ENCODE data around the gene NELFB. TPM values are rescaled to one million over a fixed set of nuclear protein-coding genes. Genes with fewer than 3 reads are reported as not detected.

The NELFB gene
- total and polyA plus RNA-seq, 9 of the 15 experiments (the other 6 are each of a cell fraction or from before 2014, with no cell fraction given): 0.24 to 84.0 (median 29.7) TPM

DNA sequence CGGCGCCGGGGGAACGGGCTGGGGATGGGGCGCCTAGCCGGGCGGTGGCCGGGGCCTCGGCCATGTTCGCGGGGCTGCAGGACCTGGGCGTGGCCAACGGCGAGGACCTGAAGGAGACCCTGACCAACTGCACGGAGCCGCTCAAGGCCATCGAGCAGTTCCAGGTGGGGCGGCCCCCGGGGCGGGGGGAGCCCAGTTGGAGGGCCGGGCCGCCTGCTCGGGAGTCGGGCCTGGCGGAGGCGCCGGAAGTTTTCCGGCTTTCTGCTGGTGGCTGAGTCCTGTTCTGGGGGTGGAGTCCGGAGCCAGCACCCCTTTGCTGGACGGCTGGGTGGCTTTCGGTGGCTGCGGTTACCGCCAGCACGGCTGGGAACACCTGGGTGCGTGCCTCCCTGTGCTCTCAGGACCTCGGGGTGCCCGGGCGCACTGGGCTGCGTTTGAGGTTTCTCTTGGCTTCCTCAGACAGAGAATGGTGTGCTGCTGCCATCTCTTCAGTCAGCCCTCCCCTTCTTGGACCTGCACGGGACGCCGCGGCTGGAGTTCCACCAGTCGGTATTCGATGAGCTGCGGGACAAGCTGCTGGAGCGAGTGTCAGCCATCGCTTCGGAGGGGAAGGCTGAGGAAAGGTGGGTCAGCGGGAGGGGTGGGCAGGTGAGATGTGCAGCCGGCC, 454 bp downstream of the NELFB start:
- no TSS peak for BruUV-seq (replicated peaks)
- no peaks in the 10 kb centered on the region; the same call in 1 of the 2 replicates for H4K20me1 ChIP-seq (replicated peaks; ENCODE audit: control insufficient read depth, insufficient read depth, low read length)
- WGBS (ENCODE audit: insufficient coverage, low coverage, missing lambda C conversion rate): 1% methylated on average over 36 of the region's 51 CpGs
- H3K4me1 ChIP-seq (replicated peaks in 1 of 2; ENCODE audit: control insufficient read depth in 2 of 2, insufficient read depth in 2 of 2, low read length in 2 of 2): peaks cover 13 to 63% of the 10 kb centered on the region in 2 experiments
- H3K9me1 ChIP-seq (ENCODE audit: control insufficient read depth, insufficient read depth, low read length): no peaks in the 10 kb centered on the region
- peak overlapping the region; percentile 82 for H3K27ac ChIP-seq (ENCODE audit: extremely low read depth, low read depth, low read length)
- FAIRE-seq (no peak), ATAC-seq (peak; percentile 51), DNase-seq (ENCODE audit: extremely low read depth in 1 of 4, low spot score in 3 of 4) (peak in 2 of 4 experiments; percentile 11 to 66)
- ChIA-PET CTCF (ENCODE audit: low intra/inter-chr PET ratio) (interaction anchor here (1.1 kb wide), 1 partner anchor 19 kb away, joined by 3 read pairs; no protein-coding TSS in a partner anchor), POLR2A (interaction anchor here (0.8 to 8.3 kb wide), 3 partner anchors 13 to 57 kb away, joined by 3 to 221 read pairs (median 4); partner anchors contain the start of gene TUBB4B)
- H3K9ac ChIP-seq (ENCODE audit: insufficient read depth in 1 of 2, low read depth in 2 of 2, low read length in 2 of 2): peak overlapping the region; percentile 90 to 95
- H3K4me3 ChIP-seq: peak overlapping the region; percentile 100
- H3K79me2 ChIP-seq (ENCODE audit: control insufficient read depth, insufficient read depth, low read length): peaks cover 39% of the 10 kb centered on the region
- intact Hi-C loops (cut with micrococcal nuclease) (loop anchor here (2.0 kb wide), 2 partner anchors 15 to 21 kb away; partner anchors contain the start of genes TOR4A and TUBB4B), in situ Hi-C loops (cut with MboI) (no loop called here)
- peaks cover 31% of the 10 kb centered on the region for H3K36me3 ChIP-seq (ENCODE audit: control insufficient read depth, insufficient read depth, low read length)
- peak overlapping the region; percentile 97 for H3K4me2 ChIP-seq (ENCODE audit: insufficient read depth, low read length)
- H3K9me3 ChIP-seq (replicated peaks; ENCODE audit: control insufficient read depth, insufficient read depth, low read depth, low read length): no peaks in the 10 kb centered on the region
- H3K27me3 ChIP-seq (ENCODE audit: control insufficient read depth in 2 of 2, insufficient read depth in 2 of 2, low read length in 2 of 2): no peaks in the 10 kb centered on the region
- H2AFZ ChIP-seq (ENCODE audit: low read depth, low read length): peak overlapping the region; percentile 79
- TF ChIP-seq NR2C2 (CRISPR knock-in tag; IDR thresholded peaks at IDR 0.05) (no peak), NR2C2 (tag; IDR thresholded peaks at IDR 0.05) (peak; percentile 44), ZNF174 (CRISPR knock-in tag; IDR thresholded peaks at IDR 0.05) (no peak), KAT7 (CRISPR knock-in tag; IDR thresholded peaks at IDR 0.05; ENCODE audit: borderline replicate concordance) (no peak), FIP1L1 (IDR thresholded peaks at IDR 0.05; ENCODE audit: low read depth, low read length, poor library complexity, severe bottlenecking) (peak; percentile 8), SMAD4 (CRISPR knock-in tag; conservative IDR thresholded peaks at IDR 0.05) (no peak), CAMTA2 (CRISPR knock-in tag; conservative IDR thresholded peaks at IDR 0.05) (no peak), ELF1 (tag; IDR thresholded peaks at IDR 0.05) (peak; percentile 57; the same call in 1 of the 2 replicates), ELF4 (CRISPR knock-in tag; IDR thresholded peaks at IDR 0.05) (no peak), MAZ (CRISPR knock-in tag; conservative IDR thresholded peaks at IDR 0.05 in 1 of 2, IDR thresholded peaks at IDR 0.05 in 1 of 2) (0 out of 4 replicates have a peak, but pooled peaks of 1 of the 2 experiments have one; percentile 4), YY1 (IDR thresholded peaks at IDR 0.05; ENCODE audit: borderline replicate concordance in 1 of 3, control insufficient read depth in 1 of 3, extremely low read depth in 1 of 3, insufficient read depth in 3 of 3, insufficient read length in 1 of 3, insufficient replicate concordance in 2 of 3, low read depth in 1 of 3, low read length in 2 of 3) (peak in 2 of 3 experiments; percentile 14 to 72), ZNF175 (CRISPR knock-in tag; IDR thresholded peaks at IDR 0.05; ENCODE audit: low read depth) (0 out of 2 replicates have a peak, but pooled peaks have one; percentile 43), RB1 (IDR thresholded peaks at IDR 0.05; ENCODE audit: low read depth) (0 out of 2 replicates have a peak, but pooled peaks have one; percentile 2), NONO (IDR thresholded peaks at IDR 0.05; ENCODE audit: low read depth in 2 of 2, low read length in 1 of 2) (peak in 1 of 2 experiments; percentile 50; a peak in 1 of 4 replicates)
- TF ChIP-seq, protein P1, sequence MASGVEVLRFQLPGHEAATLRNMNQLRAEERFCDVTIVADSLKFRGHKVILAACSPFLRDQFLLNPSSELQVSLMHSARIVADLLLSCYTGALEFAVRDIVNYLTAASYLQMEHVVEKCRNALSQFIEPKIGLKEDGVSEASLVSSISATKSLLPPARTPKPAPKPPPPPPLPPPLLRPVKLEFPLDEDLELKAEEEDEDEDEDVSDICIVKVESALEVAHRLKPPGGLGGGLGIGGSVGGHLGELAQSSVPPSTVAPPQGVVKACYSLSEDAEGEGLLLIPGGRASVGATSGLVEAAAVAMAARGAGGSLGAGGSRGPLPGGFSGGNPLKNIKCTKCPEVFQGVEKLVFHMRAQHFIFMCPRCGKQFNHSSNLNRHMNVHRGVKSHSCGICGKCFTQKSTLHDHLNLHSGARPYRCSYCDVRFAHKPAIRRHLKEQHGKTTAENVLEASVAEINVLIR (CRISPR knock-in tag; IDR thresholded peaks at IDR 0.05): no peak
- TF ChIP-seq, protein P2, sequence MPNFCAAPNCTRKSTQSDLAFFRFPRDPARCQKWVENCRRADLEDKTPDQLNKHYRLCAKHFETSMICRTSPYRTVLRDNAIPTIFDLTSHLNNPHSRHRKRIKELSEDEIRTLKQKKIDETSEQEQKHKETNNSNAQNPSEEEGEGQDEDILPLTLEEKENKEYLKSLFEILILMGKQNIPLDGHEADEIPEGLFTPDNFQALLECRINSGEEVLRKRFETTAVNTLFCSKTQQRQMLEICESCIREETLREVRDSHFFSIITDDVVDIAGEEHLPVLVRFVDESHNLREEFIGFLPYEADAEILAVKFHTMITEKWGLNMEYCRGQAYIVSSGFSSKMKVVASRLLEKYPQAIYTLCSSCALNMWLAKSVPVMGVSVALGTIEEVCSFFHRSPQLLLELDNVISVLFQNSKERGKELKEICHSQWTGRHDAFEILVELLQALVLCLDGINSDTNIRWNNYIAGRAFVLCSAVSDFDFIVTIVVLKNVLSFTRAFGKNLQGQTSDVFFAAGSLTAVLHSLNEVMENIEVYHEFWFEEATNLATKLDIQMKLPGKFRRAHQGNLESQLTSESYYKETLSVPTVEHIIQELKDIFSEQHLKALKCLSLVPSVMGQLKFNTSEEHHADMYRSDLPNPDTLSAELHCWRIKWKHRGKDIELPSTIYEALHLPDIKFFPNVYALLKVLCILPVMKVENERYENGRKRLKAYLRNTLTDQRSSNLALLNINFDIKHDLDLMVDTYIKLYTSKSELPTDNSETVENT (CRISPR knock-in tag; IDR thresholded peaks at IDR 0.05): no peak
